Stimulated activated CD4-positive, alpha-beta T cell treated with anti-CD3 and anti-CD28 coated beads, Interleukin-1b, Interleukin-23, amount 100 ng/mL, for 1 hour (primary cell): Measurements from ENCODE around the gene FOXD4L4.
"Not testable (repeated sequence)": the region's sequence is repeated elsewhere in the genome, so short reads cannot be mapped to it uniquely, and the experiment has no call there.

ENCODE experiments used
- DNase-seq, 2 donors: peaks; one replicate each; pipeline ENCODE4 v3.0.0-alpha.2; 2020; ENCODE audit warnings: low read depth in 2 of 2

The FOXD4L4 gene

DNA sequence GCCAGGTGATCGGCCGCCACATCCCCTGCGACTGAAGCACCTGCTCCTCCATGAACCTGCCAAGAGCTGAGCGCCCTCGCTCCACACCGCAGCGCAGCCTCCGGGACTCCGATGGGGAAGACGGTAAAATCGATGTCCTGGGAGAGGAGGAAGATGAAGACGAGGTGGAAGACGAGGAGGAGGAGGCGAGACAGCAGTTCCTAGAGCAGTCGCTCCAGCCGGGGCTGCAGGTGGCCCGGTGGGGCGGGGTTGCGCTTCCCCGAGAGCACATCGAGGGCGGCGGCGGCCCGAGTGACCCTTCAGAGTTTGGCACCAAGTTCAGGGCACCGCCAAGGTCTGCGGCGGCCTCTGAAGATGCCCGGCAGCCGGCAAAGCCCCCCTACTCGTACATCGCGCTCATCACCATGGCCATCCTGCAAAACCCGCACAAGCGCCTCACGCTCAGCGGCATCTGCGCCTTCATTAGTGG, at the start of gene FOXD4L4:
TSS of gene FOXD4L4 (plus strand) at position 51 of the 469 bp plus-strand sequence. CDS start at position 51, 0 bp downstream.
- DNase-seq, result not testable (repeated sequence)

DNA sequence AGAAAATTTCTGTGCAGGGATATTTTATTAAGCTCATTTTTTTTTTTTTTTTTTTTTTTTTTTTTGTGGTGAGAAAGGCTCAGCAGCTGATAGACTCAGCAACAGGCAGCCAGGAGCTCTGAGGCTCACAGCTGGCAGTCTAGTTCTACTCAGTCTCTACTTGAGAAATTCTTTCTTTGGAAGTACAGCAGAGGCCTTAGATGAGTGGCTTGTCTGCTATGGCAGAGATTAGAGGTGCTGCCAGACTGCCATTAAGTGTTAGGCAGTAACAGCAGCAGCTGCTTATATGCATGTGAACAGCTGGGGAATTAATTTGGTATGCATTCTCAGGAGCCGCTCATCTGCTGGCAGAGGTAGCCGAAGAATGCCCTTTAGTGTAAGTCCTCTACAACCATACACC, 33.4 kb upstream of the FOXD4L4 start:
- DNase-seq, result not testable (repeated sequence)

DNA sequence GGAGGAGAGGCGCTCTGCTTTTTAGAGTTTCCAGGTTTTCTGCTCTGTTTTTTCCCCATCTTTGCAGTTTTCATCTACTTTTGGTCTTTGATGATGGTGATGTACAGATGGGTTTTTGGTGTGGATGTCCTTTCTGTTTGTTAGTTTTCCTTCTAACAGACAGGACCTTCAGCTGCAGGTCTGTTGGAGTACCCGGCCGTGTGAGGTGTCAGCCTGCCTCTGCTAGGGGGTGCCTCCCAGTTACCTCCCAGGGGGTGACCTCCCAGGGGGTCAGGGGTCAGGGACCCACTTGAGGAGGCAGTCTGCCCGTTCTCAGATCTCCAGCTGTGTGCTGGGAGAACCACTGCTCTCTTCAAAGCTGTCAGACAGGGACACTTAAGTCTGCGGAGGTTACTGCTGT, 22.5 kb upstream of the FOXD4L4 start:
- not testable (repeated sequence) for DNase-seq

DNA sequence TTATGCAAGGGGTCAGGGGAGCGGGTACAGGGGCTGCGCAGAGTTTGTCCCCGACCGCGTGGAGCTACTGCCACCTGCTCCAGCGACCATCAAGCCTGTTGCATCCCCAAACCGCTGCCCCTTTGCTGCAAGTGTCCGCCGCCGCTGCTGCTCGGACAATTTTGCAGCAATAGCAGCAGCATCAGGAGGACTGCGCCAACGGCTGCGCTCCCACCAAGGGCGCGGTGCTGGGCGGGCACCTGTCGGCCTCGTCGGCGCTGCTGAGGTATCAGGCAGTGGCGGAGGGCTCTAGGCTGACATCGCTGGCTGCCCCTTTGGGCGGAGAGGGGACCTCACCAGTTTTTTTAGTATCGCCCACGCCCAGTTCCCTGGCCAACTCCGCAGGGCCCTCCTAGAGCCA, 1.2 kb downstream of the FOXD4L4 start:
- DNase-seq, result not testable (repeated sequence)
